Stomach (tissue), 4 donors: ENCODE results near the gene FIP1L1.

Experiments
- CTCF ChIP-seq, 7 experiments: fragments of 450-650 bp in 4 of 7; fragments of 200-600 bp in 3 of 7; sonication (generic) in 3 of 7; IDR thresholded peaks; one replicate each; pipeline ENCODE4 v1.5.1; 2016 to 2019; ENCODE audit warnings: antibody characterized with exemption in 7 of 7, control low read depth in 2 of 7, mild to moderate bottlenecking in 1 of 7
- EP300 ChIP-seq: sonication (generic); formaldehyde crosslinking; IDR thresholded peaks from one replicate; pipeline ENCODE4 v1.6.1; 2017; ENCODE audit warnings: antibody characterized with exemption

- TF ChIP-seq CTCF (IDR thresholded peaks at IDR 0.05) (no peak), EP300 (no peak)
These were observed 112.9 kb downstream of the FIP1L1 start for GRCh38 chr4:53490161-53490956.
